OCI-LY7 (cell line): ENCODE measurements around the gene MGST3.

Experiments
- EZH2phosphoT487 ChIP-seq: fragments of 200-600 bp; sonication (generic); IDR thresholded peaks from 2 replicates; pipeline ENCODE4 v1.6.1; 2018; ENCODE audit warnings: low read depth, borderline replicate concordance, mild to moderate bottlenecking, mixed run types, antibody characterized with exemption, low read length, moderate library complexity, mixed read lengths
- TF ChIP-seq, protein P1 (sequence below): fragments of 200-600 bp; sonication (generic); conservative IDR thresholded peaks from 2 replicates; pipeline ENCODE4 v1.5.1; 2014; ENCODE audit warnings: mild to moderate bottlenecking, antibody characterized with exemption, low read length, moderate library complexity, mixed read lengths

DNA sequence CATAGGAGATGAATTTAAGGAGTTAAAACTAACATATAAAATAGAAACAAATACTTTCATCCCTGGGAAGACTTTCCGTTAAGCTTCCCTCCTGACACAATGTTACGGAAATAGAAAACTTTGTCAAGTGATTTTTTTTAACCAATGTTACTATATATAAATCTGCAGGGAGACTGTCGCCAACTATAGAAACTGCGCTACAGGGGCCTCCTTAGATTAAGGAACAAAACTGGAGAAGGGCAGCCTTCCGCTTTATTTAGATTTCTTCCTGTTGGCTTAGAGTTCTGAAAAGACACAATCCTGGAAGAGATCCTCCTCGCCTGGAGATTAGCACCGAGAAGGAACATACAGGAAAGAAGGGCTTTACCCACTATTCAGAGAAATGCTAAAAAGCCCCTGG, 1.5 kb downstream of the MGST3 start:
- TF ChIP-seq, protein P1, sequence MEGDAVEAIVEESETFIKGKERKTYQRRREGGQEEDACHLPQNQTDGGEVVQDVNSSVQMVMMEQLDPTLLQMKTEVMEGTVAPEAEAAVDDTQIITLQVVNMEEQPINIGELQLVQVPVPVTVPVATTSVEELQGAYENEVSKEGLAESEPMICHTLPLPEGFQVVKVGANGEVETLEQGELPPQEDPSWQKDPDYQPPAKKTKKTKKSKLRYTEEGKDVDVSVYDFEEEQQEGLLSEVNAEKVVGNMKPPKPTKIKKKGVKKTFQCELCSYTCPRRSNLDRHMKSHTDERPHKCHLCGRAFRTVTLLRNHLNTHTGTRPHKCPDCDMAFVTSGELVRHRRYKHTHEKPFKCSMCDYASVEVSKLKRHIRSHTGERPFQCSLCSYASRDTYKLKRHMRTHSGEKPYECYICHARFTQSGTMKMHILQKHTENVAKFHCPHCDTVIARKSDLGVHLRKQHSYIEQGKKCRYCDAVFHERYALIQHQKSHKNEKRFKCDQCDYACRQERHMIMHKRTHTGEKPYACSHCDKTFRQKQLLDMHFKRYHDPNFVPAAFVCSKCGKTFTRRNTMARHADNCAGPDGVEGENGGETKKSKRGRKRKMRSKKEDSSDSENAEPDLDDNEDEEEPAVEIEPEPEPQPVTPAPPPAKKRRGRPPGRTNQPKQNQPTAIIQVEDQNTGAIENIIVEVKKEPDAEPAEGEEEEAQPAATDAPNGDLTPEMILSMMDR: no peak
- no peak for TF ChIP-seq EZH2phosphoT487
